GM21423 (cell line): ENCODE data around the gene SPATA6L.

Source experiments
- ATAC-seq: cut with Tn5 transposase; IDR thresholded peaks from one replicate; pipeline ENCODE4 v1.9.1; 2021; ENCODE audit warnings: mild to moderate bottlenecking, moderate library complexity; ENCODE audit not compliant: unreplicated experiment

The SPATA6L gene, protein sequence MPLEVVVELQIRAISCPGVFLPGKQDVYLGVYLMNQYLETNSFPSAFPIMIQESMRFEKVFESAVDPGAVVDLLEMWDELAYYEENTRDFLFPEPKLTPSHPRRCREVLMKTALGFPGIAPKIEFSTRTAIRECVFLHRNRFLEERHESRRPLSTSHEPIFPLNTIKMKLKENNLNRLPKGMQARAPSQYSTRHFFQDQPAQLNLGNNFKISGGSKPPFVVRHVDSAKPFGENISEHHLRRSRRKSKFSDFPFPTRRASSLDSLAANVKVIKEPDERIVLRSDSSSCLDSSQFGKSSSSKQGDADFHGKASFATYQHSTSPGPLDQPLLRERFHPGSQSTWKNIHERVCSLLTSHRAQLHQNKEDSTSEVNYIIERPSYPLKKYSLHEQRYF

DNA sequence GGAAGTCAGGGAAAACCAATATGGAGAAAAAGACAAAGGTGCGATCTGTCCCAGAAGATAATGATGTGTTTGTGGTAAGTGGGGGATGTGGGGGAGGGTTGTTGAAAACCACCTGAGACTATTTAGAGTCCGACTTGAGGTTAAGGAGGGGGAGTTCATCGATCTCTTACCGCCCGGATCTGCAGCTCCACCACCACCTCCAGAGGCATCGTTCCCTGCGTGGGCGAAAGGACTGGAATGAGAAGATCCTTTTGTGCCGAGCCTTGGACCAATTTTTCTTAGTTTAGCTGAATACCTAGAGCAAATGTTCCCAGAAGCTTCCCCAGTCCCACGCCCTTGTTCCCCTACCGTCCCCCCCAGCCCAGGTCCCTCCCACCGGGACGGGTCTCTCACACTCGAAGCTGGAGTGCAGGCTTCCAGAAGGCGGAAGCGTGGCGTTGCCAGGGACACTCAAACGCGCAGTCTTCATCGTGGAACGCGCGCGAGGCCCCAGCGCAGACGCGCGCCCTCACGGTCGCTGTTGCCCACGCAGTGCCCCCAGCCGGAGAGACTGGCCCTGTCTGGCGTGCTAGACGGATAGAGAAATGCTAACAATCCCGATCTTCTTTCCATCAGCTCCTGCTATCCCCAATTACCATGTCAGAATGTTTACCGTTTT lies at the start of gene SPATA6L:
TSS of gene SPATA6L (minus strand) at position 439 of the 658 bp plus-strand sequence. CDS start at position 209, 230 bp downstream.
- ATAC-seq = no peak

DNA sequence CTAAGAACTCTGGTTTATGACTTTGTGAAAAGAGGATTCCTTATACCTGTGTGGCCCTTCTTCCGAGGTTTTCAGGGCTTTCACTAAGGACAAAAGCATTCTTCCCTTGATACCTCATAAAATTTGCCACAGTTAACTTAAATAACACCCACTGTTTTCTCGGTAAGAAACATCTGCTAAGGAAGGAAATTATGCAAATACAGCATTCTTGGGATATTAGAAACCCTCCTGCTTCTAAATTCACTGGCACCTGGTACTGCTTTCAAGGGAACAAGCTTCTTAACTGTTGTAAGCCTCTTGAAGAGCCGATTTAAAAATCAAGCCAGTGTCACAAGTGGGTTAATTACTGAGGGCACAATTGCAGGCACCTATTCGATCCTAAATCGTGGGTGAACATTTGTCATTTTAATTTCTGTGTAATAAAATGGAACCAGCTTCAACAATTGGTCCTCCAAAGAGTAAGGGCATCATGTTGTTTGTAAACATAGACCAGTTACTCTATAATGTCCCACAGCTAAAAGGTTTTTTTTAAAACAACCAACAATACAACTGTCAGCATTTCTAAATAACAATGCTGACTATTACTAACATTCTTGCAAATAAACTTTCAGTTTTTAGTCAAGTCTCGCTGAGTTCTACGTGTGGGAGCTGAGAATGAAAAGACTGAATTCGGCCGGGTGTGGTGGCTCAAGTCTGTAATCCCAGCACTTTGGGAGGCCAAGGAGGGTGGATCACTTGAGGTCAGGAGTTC lies 48.2 kb upstream of the SPATA6L start:
- ATAC-seq = no peak

DNA sequence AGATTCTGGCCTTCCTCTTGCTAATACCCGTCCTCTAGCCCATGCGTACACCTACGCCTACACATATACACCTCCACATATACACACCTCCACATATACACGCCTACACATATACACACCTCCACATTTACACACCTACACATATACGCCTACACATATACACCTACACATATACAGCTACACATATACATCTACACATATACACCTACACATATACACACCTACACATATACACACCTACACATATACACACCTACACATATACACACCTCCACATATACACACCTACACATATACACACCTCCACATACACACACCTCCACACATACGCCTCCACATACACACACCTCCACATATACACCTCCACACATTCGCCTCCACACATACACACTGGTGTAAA lies 47.6 kb upstream of the SPATA6L start:
- ATAC-seq = no peak

DNA sequence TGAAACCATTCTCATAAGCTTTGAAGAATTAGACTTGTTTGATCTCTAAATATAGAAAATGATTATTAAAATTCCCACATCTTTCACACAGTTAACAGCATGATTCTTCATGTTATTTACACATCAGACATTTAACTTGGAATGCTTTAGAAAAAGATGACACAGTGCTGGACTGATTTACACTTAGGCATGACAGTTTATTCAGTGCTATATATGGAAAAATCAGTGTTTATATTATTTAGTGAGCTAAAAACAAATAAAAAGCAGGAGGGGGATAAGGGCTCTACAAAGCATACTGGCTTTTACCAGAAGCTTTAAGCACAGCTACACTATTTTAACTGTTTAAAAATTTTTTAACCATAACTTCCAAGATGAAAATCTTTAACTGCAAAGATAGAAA lies 43.1 kb upstream of the SPATA6L start:
- ATAC-seq = no peak

DNA sequence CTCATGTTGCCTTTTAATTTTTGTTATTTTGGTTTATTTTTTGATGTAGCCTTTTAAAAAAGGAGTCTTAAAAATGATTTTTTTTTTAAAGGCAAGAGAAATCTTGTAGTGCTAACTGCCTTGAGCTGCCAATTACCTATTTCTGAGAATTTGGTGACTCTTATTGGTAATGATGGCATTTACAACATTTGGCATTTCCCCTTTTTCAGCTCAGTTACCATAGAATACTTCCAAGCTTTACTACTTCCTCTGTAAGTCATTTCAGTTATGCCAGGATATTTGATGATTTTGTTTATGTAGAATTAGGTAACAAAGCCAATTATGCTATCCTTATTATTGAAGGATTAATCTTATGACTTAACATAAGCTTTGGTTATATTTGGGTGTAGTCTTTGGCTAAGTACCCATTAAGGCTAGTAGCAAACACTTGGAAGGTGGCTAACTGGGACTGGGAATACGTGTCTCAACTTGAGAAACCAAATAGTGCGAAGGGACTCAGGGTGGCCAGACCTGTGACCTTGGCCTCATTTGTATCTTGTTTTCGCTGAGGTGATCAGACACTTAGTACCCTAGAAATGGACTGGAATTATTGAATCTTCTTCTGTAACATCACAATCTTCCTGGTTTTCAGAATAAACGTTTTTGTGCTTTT lies 40.8 kb upstream of the SPATA6L start:
- ATAC-seq = no peak

DNA sequence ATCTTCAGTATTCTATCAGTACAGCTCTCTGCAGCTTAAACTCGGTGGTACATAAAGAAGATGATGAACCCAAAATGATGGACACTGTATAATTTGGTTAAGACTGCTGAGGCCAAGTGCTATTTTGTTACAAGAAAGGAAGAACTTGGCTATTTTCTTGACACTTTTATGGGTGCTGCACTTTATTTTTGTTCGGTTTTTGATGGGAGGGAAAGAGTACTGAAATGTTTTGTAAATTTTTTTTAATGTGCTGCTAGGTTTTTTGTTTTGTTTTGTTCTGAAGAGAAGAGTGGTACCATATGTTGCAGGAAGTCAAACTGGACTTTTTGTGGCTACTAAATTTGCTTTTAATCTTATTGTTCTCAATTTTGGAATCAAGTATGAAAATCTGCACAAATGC lies 39.7 kb upstream of the SPATA6L start:
- no peak for ATAC-seq

DNA sequence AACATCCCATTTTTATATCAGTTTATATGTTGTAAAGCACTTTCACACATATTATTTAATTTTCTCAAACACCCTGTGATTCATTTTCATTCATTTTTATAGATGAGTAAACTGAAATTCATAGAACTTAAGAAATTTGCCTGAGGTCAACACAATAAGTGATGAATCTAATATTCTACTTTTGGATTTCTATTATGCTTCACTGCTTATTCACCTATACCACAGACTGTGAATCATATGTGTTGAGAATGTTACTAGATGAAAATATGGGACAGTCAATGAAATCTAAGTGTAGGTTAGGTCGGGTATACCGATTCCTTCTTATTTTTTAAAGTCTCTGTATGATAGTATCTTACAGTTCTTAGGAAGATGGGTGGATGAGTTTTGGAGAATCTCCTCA lies 37.8 kb upstream of the SPATA6L start:
- no peak for ATAC-seq

DNA sequence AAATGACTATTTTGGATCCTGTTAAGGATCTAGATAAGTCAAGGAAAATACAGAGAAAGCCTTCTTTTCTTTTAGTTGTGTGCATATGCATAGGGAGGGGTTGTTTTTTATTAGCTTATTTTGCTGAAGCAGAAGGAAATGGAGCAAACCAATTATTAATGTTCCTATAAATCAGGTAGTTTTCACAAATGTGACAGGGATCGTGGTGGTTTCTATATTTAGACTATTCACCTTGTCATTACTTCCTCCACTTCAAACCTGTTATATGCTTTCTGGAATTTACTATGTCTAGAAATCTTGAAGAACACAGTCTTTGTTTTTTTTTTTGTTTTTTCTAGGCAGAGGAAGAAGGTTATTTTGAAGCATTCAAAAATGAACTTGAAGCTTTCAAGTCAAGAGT lies 35.2 kb upstream of the SPATA6L start:
- no peak for ATAC-seq

DNA sequence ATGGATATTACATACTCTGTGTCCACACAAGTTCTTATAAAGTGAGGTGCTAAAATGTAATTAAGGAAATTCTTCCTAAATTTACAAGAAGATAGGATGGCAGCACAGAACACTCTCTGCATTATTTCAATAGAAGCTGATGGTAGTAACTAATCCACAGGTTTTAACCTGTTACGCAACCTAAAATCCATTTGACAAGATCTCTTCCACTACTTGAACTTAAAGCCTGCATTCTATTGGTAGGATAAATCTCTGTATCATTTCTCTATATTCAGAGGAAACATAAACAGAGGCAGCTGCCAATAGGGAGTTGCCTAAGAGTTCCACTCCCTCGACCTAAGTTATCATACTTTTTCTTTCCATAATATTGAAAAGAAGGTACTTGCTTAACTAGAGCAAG lies 34.7 kb upstream of the SPATA6L start:
- no peak for ATAC-seq

DNA sequence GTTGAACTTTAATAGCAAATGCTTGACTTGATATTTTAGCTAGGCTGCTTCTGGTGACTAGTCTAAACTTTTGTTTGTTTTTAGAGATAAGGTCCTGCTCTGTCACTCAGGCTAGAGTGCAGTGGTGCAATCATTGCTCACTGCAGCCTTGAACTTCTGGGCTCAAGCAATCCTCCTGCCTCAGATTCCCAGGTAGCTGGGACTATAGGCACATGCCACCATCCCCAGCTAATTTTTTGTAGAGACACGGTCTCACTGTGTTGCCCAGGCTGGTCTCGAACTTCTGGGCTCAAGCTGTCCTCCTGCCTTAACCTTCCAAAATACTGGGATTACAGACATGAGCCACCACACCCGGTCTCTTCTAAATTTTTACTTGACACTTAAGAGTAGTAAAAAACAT lies 33.8 kb upstream of the SPATA6L start:
- no peak for ATAC-seq

DNA sequence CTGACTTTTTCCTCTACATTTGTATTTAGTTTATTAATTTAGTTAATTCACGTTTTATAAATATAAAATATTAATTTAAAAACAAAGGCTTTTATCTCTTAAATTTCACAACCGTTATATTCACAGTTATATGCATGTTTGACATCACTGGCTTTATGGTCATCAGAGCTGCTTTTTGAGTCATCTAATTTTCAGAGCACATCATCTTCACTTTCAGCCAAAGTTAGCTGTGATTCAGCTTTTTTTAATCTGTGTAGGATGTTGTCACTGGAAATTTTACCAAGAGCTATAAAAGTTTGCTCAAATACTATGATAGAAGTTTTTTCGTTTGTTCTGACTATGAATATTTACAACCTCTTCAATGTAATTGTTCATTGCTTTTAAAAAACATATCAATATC lies 25.5 kb upstream of the SPATA6L start:
- no peak for ATAC-seq

DNA sequence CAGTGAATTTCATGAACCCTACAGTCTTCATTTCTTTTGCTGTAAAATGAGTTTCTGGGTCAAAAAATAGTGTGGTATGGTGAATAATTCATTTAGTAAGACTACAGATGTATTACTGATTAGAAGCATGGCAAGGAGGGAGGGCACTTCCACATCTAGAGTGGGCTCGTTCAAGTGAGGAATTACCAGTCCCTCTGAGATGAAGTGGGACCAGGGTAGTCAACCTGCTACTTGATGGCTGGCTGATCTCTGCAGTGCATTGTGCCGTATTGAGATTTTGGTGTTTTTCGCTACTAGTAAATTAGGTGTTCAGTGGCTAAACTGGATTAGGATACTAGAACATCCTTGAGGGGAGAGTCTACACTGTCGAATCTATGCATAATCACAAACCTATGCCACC lies 23.9 kb upstream of the SPATA6L start:
- peak; percentile 47 for ATAC-seq

DNA sequence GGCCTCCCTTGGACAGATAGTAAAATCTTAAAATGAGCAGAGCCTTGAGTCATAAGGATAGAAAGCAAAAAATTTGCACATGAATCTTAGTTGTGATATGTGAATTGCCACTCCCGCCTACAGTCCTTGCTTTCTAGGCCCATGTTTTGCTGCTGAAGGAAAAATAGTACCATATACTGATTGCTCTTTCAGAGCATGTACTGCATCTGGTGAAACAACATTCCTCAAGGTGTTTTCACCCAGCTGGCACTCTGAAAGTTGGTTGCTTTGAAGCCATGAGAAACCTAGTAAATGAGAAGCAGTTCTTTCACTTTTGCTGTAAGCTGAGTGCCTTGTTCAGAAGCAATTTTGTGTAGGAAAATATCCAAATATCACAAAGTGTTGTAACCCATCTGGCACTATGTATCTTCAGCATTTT lies 23.4 kb upstream of the SPATA6L start:
- ATAC-seq = peak; percentile 62

DNA sequence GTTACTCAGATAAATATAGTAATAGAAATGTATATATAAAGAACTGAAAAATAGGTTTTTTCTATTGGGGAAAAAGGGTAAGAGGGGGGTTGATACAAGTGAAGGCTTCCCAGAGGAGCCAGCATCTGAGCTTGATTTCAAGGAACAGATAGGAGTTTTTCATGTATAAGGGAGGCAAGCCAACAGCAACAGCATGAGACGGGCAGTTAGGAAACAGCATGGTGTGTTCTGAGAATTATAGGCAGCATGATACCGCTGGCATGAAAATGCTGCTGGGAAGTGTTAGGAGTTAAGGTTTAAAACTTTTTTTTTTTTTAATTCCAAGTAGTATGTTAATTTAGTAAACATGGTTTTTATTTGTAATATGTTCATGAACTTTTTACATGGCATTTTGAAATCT lies 22.7 kb upstream of the SPATA6L start:
- no peak for ATAC-seq

DNA sequence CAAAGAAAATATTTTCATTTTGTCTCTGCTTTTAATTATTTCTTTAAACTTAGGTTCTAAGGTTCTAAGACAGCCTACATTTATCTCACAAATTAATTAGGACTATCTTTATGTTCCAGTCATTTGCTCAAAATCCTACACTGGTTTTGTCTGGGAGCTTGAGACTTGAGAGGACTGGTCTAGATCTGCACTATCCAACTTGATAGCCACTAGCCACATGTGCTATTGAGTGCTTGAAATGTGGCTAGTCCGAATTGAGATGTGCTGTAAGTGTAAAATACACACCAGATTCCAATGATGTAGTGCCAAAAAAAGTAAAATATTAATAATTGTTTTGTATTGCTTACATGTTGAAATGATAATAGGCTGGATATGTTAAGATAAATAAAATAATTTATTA lies 20.3 kb upstream of the SPATA6L start:
- ATAC-seq = no peak

DNA sequence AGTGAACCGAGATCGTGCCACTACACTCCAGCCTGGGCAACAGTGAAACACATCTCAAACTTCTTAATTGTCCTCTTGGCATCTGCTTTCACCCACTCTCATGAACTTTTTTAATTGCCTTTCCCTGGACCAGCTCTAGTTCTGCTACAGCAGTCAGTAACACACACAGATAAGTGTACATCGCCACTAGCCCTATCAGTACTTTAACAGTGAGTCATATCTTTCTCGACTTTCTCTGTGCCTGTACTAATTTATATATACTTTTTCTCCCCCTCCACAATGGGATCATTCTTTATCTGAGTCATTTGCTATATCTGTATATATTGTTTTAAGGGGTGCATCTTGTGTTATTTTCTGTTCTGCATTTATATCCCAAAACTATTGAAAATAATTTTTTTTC lies 19.8 kb upstream of the SPATA6L start:
- ATAC-seq = no peak

DNA sequence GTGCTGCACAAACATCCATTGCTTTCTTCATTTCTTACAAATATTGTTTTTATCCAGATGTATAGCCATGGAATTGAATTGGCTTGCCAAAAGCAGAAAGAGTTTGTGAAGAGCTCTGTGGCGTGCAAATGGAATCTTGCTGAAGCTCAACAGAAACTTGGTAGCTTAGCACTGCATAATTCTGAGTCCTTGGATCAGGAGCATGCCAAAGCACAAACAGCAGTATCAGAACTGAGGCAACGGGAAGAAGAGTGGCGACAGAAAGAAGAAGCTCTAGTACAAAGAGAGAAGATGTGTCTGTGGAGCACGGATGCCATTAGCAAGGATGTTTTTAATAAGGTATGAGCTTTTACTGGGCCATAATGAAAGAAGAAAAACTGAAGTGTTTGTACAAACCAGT lies 18.5 kb upstream of the SPATA6L start:
- ATAC-seq = no peak

DNA sequence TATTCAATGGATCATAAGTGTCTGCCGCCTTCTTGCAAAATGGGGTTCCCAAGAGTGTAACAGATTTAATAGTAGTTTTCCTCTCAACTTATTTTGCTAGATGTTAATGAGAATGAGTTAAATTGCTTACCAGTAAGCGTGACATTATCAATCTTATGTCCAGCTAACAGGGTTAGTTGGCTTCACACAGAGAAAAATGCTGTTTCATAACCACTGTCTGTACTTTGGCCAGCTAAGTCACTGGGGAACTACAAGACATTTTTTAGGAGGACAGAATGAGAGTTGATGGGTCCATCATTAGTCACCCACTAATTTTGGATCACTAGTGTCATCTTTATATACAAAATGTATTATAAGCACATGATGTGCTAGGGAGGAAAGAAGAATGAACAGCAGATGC lies 14.5 kb upstream of the SPATA6L start:
- no peak for ATAC-seq

DNA sequence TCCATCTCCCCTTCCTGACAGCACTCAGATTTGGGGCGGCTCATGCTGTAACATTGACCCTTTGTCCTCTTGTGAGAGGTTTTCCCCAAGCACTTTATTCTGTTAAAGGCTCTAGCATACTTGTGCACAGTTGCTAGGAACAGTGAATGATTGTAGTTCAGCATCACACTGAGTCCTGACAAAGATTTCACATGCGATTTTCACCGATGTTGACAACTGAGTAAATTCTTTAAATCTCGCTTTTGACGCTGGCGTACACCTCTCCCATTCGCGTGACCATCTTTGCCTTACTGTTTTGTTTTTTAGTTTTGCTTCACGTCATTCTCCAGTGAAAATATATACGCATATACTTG lies 13.9 kb upstream of the SPATA6L start:
- no peak for ATAC-seq

DNA sequence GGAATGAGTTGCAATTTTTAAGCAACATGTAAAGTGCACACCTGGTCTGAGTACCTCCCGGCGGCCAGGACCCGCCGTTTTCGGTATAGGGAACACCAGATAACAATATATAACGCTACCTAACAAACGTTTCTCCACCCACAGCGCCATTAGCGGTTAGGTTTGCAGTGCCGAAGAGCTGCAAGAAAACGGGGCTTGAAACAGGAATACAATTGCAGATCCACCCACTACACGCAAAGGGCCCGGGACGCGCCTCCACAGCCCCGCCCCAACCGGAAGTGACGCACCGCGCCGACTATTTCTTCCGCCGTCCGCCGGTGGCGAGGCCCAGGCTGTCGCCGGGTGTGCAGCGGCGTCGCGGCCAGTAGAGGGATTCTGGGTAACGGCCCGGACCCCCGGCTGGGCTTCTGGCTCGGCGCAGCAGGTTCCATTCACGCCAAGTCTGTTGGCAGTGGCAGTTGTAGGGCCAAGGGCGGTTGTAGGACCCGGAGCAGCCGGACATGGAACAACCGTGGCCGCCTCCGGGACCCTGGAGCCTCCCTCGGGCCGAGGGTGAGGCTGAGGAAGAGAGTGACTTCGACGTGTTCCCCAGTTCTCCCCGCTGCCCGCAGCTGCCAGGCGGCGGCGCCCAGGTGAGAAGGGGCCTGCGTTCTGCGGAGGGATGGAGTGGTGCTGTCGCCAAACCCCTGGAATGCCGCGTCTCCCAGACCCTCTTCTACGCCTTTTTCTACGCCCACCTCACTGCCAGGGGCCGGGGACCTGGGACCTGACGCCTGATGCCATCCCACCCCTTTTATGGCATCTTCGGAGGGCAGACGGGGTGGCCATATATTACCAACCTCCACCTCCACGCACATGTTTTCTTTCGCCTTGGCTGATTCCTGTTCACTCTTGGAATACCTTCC lies 13.2 kb upstream of the SPATA6L start, which contains the start of gene CDC37L1:
TSS of gene CDC37L1 (plus strand) at position 302 of the 905 bp plus-strand sequence. CDS start at position 501, 199 bp downstream.
- ATAC-seq = peak; percentile 98
